ENCODE measurements around the gene NR1D1.
A peak's percentile ranks its signal among the peaks of the same experiment; 100 is the strongest.

The NR1D1 gene

GRCh38 chr17:40105861-40106759 lies 5.7 kb upstream of the NR1D1 start:
- peaks cover 60% of the 10 kb centered on the region for H3K4me1 Mint-ChIP-seq (ENCODE audit: low read depth)
- no peaks in the 10 kb centered on the region for H3K36me3 Mint-ChIP-seq (ENCODE audit: low read depth)
- H3K4me3 Mint-ChIP-seq, result no peak overlapping the region
- no peak for DNase-seq (ENCODE audit: low spot score)
- no peak overlapping the region for H3K27ac Mint-ChIP-seq
- H3K27me3 Mint-ChIP-seq (ENCODE audit: low read depth), result peaks cover 8% of the 10 kb centered on the region
- no peaks in the 10 kb centered on the region for H3K9me3 Mint-ChIP-seq

- no peaks in the 10 kb centered on the region for H3K9me3 Mint-ChIP-seq
- peaks cover 8% of the 10 kb centered on the region for H3K27me3 Mint-ChIP-seq (ENCODE audit: low read depth)
- H3K4me1 Mint-ChIP-seq (ENCODE audit: low read depth), result peaks cover 62% of the 10 kb centered on the region
- H3K4me3 Mint-ChIP-seq, result no peak overlapping the region
- no peaks in the 10 kb centered on the region for H3K36me3 Mint-ChIP-seq (ENCODE audit: low read depth)
- H3K27ac Mint-ChIP-seq, result no peak overlapping the region
- no peak for DNase-seq (ENCODE audit: low spot score)
These were observed 4.5 kb upstream of the NR1D1 start for GRCh38 chr17:40104594-40105486.

GRCh38 chr17:40103688-40104087 lies 3.3 kb upstream of the NR1D1 start:
- no peak overlapping the region for H3K4me3 Mint-ChIP-seq
- H3K36me3 Mint-ChIP-seq (ENCODE audit: low read depth), result peaks cover 2% of the 10 kb centered on the region
- no peak for DNase-seq (ENCODE audit: low spot score)

GRCh38 chr17:40103071-40103661 lies 2.8 kb upstream of the NR1D1 start:
- Mint-ChIP-seq H3K27me3 (ENCODE audit: low read depth) (peaks cover 8% of the 10 kb centered on the region), H3K9me3 (no peaks in the 10 kb centered on the region), H3K4me1 (ENCODE audit: low read depth) (peaks cover 69% of the 10 kb centered on the region), H3K36me3 (ENCODE audit: low read depth) (peaks cover 4% of the 10 kb centered on the region), H3K4me3 (no peak overlapping the region), H3K27ac (peak overlapping the region; percentile 67)
- DNase-seq (ENCODE audit: low spot score), result no peak

More at GRCh38 chr17:40103688-40104087, 3.3 kb upstream of the NR1D1 start:
- H3K27me3 Mint-ChIP-seq (ENCODE audit: low read depth), result peaks cover 8% of the 10 kb centered on the region
- peaks cover 68% of the 10 kb centered on the region for H3K4me1 Mint-ChIP-seq (ENCODE audit: low read depth)
- no peak overlapping the region for H3K27ac Mint-ChIP-seq
- H3K9me3 Mint-ChIP-seq, result no peaks in the 10 kb centered on the region

GRCh38 chr17:40101367-40102210 lies 1.2 kb upstream of the NR1D1 start:
- no peak for DNase-seq (ENCODE audit: low spot score)
- Mint-ChIP-seq H3K36me3 (ENCODE audit: low read depth) (peaks cover 9% of the 10 kb centered on the region), H3K4me1 (ENCODE audit: low read depth) (peaks cover 70% of the 10 kb centered on the region), H3K4me3 (peak overlapping the region; percentile 90), H3K9me3 (no peaks in the 10 kb centered on the region), H3K27ac (no peak overlapping the region), H3K27me3 (ENCODE audit: low read depth) (no peaks in the 10 kb centered on the region)

- Mint-ChIP-seq H3K4me3 (peak overlapping the region; percentile 90), H3K27ac (peak overlapping the region; percentile 63), H3K36me3 (ENCODE audit: low read depth) (peaks cover 16% of the 10 kb centered on the region), H3K4me1 (ENCODE audit: low read depth) (peaks cover 68% of the 10 kb centered on the region), H3K27me3 (ENCODE audit: low read depth) (no peaks in the 10 kb centered on the region), H3K9me3 (no peaks in the 10 kb centered on the region)
- DNase-seq (ENCODE audit: low spot score), result peak; percentile 91
These were observed 429 bp upstream of the NR1D1 start for GRCh38 chr17:40100669-40101366.

GRCh38 chr17:40099619-40100418 lies 570 bp downstream of the NR1D1 start:
- peak overlapping the region; percentile 81 for H3K27ac Mint-ChIP-seq
- no peak for DNase-seq (ENCODE audit: low spot score)
- no peaks in the 10 kb centered on the region for H3K9me3 Mint-ChIP-seq
- peaks cover 19% of the 10 kb centered on the region for H3K36me3 Mint-ChIP-seq (ENCODE audit: low read depth)
- peak overlapping the region; percentile 90 for H3K4me3 Mint-ChIP-seq
- no peaks in the 10 kb centered on the region for H3K27me3 Mint-ChIP-seq (ENCODE audit: low read depth)
- peaks cover 70% of the 10 kb centered on the region for H3K4me1 Mint-ChIP-seq (ENCODE audit: low read depth)

GRCh38 chr17:40098846-40099618 lies 1.4 kb downstream of the NR1D1 start:
- H3K36me3 Mint-ChIP-seq (ENCODE audit: low read depth), result peaks cover 24% of the 10 kb centered on the region
- no peaks in the 10 kb centered on the region for H3K27me3 Mint-ChIP-seq (ENCODE audit: low read depth)
- peaks cover 64% of the 10 kb centered on the region for H3K4me1 Mint-ChIP-seq (ENCODE audit: low read depth)
- peak overlapping the region; percentile 81 for H3K27ac Mint-ChIP-seq
- H3K4me3 Mint-ChIP-seq, result peak overlapping the region; percentile 90
- DNase-seq (ENCODE audit: low spot score), result peak; percentile 94
- no peaks in the 10 kb centered on the region for H3K9me3 Mint-ChIP-seq

GRCh38 chr17:40097931-40098845 lies 2.2 kb downstream of the NR1D1 start:
- no peaks in the 10 kb centered on the region for H3K27me3 Mint-ChIP-seq (ENCODE audit: low read depth)
- no peaks in the 10 kb centered on the region for H3K9me3 Mint-ChIP-seq
- H3K4me1 Mint-ChIP-seq (ENCODE audit: low read depth), result peaks cover 61% of the 10 kb centered on the region
- no peak for DNase-seq (ENCODE audit: low spot score)
- peak overlapping the region; percentile 81 for H3K27ac Mint-ChIP-seq
- peaks cover 31% of the 10 kb centered on the region for H3K36me3 Mint-ChIP-seq (ENCODE audit: low read depth)
- peak overlapping the region; percentile 90 for H3K4me3 Mint-ChIP-seq

- Mint-ChIP-seq H3K4me1 (ENCODE audit: low read depth) (peaks cover 61% of the 10 kb centered on the region), H3K36me3 (ENCODE audit: low read depth) (peaks cover 31% of the 10 kb centered on the region), H3K27ac (peak overlapping the region; percentile 87)
These were observed 3.3 kb downstream of the NR1D1 start for GRCh38 chr17:40097087-40097486.

More at GRCh38 chr17:40097087-40097486, 3.3 kb downstream of the NR1D1 start:
- Mint-ChIP-seq H3K27me3 (ENCODE audit: low read depth) (no peaks in the 10 kb centered on the region), H3K9me3 (no peaks in the 10 kb centered on the region), H3K4me3 (peak overlapping the region; percentile 78)
- no peak for DNase-seq (ENCODE audit: low spot score)

Data from T-helper 2 cell treated with Interferon-gamma antibody and Interleukin-4, amounts not matched to agents 5 μg/mL and 100 μg/mL, for 36 hours (primary cell).